MCF 10A (cell line): ENCODE results near the gene NIT1. TPM values are rescaled to one million over a fixed set of nuclear protein-coding genes. Genes with fewer than 3 reads are reported as not detected.

ENCODE experiments used
- BruUV-seq: library from RNA; stranded (reverse); fragments of 400-500 nt; replicated peaks from 2 replicates; lab custom pipeline; 2021; lab: Mats Ljungman, UMichigan
- CTCF ChIA-PET: fragments of 300-600 bp; sonication (Branson Sonifier 250); formaldehyde crosslinking; extraction: SDS; loops from one replicate; lab custom pipeline; 2021; ENCODE audit warnings: antibody characterized with exemption, inconsistent platforms; lab: Yijun Ruan, JAX
- POLR2A ChIA-PET: fragments of 300-600, 350-650 bp; sonication (Branson Sonifier 250); formaldehyde crosslinking; extraction: SDS; loops from one replicate; lab custom pipeline; 2020; ENCODE audit warnings: antibody characterized with exemption, inconsistent platforms; lab: Yijun Ruan, JAX
- DNase-seq: peaks from one replicate; pipeline ENCODE4 v3.0.0-alpha.2; 2018; ENCODE audit not compliant: unreplicated experiment
- H3K27ac Mint-ChIP-seq: one replicate; pipeline ENCODE4 v1.8.0; 2022; ENCODE audit warnings: mild to moderate bottlenecking, low read depth, mixed read lengths; ENCODE audit not compliant: unreplicated experiment
- H3K27me3 Mint-ChIP-seq: one replicate; pipeline ENCODE4 v1.8.0; 2022; ENCODE audit warnings: mixed read lengths; ENCODE audit not compliant: insufficient read depth, unreplicated experiment
- H3K36me3 Mint-ChIP-seq: one replicate; pipeline ENCODE4 v1.8.0; 2022; ENCODE audit warnings: mild to moderate bottlenecking, moderate library complexity, mixed read lengths; ENCODE audit not compliant: insufficient read depth, unreplicated experiment
- H3K4me1 Mint-ChIP-seq: one replicate; pipeline ENCODE4 v1.8.0; 2022; ENCODE audit warnings: mixed read lengths; ENCODE audit not compliant: insufficient read depth, unreplicated experiment
- H3K4me3 Mint-ChIP-seq: one replicate; pipeline ENCODE4 v1.8.0; 2022; ENCODE audit warnings: mild to moderate bottlenecking, moderate library complexity, mixed read lengths; ENCODE audit not compliant: unreplicated experiment
- H3K9me3 Mint-ChIP-seq: one replicate; pipeline ENCODE4 v1.8.0; 2022; ENCODE audit warnings: mixed read lengths; ENCODE audit not compliant: unreplicated experiment
- intact Hi-C: fragments of 100-400 bp; cut with micrococcal nuclease; formaldehyde crosslinking; loops from 2 replicates; pipeline ENCODE4 v1.14.1; 2022
- total RNA-seq: library from RNA; stranded (reverse); gene quantifications from 2 replicates; pipeline ENCODE4 v1.2.3, GENCODE V29; 2022
- TF ChIP-seq, protein P1 (sequence below): fragments of 200-600 bp; IDR thresholded peaks from one replicate; pipeline ENCODE4 v1.8.0; 2022; ENCODE audit warnings: antibody characterized with exemption, mild to moderate bottlenecking; ENCODE audit not compliant: unreplicated experiment

The NIT1 gene
- total RNA-seq, 1 experiment from 2014 or later = 73.4 TPM

DNA sequence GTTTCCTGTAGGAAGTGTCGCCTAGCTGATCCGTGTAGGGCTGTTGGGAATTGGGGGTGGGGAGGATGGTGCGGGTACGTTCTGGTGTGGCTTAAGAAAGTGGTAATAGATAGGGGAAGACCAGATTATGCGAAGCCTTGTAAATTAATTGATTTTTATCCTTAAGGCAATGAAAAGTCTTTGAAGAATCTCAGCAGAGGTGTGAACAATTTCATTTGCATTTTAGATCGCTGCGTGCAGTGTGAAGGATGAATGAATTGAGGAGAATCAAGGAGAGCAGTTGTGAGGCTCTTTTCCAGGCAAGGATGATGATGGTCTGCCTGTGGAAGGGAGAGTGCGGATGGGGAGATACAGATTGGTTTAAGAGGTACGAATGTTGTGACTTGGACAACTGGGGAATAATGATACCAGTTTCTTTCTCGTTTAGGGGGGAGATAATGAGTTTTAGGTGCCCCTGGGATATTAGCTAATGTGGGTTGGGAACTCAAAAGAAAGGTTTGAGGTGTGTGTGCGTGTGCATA, 15.4 kb downstream of the NIT1 start:
- H3K4me1 Mint-ChIP-seq = peaks cover 23% of the 10 kb centered on the region
- H3K9me3 Mint-ChIP-seq = no peaks in the 10 kb centered on the region
- no peak overlapping the region for H3K4me3 Mint-ChIP-seq
- no peak for DNase-seq
- peaks cover 52% of the 10 kb centered on the region for H3K36me3 Mint-ChIP-seq
- TSS peak; percentile 76 for BruUV-seq
- TF ChIP-seq, protein P1, sequence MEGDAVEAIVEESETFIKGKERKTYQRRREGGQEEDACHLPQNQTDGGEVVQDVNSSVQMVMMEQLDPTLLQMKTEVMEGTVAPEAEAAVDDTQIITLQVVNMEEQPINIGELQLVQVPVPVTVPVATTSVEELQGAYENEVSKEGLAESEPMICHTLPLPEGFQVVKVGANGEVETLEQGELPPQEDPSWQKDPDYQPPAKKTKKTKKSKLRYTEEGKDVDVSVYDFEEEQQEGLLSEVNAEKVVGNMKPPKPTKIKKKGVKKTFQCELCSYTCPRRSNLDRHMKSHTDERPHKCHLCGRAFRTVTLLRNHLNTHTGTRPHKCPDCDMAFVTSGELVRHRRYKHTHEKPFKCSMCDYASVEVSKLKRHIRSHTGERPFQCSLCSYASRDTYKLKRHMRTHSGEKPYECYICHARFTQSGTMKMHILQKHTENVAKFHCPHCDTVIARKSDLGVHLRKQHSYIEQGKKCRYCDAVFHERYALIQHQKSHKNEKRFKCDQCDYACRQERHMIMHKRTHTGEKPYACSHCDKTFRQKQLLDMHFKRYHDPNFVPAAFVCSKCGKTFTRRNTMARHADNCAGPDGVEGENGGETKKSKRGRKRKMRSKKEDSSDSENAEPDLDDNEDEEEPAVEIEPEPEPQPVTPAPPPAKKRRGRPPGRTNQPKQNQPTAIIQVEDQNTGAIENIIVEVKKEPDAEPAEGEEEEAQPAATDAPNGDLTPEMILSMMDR = no peak
- intact Hi-C loops = loop anchor here (2.0 to 10.0 kb wide), 2 partner anchors 60 to 88 kb away; partner anchors contain the start of gene USF1
- ChIA-PET POLR2A (interaction anchor here (0.7 to 11.8 kb wide), 38 partner anchors 8 to 1457 kb away, joined by 3 to 210 read pairs (median 5); partner anchors contain the start of genes ADAMTS4, B4GALT3, DUSP12 and F11R), CTCF (interaction anchor here (0.7 to 2.2 kb wide), 18 partner anchors 11 to 1373 kb away, joined by 3 to 6 read pairs (median 4); partner anchors contain the start of genes NIT1 and PFDN2)
- no peaks in the 10 kb centered on the region for H3K27me3 Mint-ChIP-seq
- H3K27ac Mint-ChIP-seq = no peak overlapping the region

GRCh38 chr1:161137881-161138280, 20.0 kb downstream of the NIT1 start:
- no peaks in the 10 kb centered on the region for H3K9me3 Mint-ChIP-seq
- H3K4me1 Mint-ChIP-seq = peaks cover 4% of the 10 kb centered on the region
- intact Hi-C loops = loop anchor here (10.0 kb wide), 1 partner anchor 93 kb away; the partner anchor contains the start of gene USF1
- POLR2A ChIA-PET = interaction anchor here (0.8 to 11.8 kb wide), 7 partner anchors 13 to 118 kb away, joined by 3 to 210 read pairs (median 3); partner anchors contain the start of genes F11R, UFC1, USF1 and USP21
- no peak overlapping the region for H3K27ac Mint-ChIP-seq
- TF ChIP-seq, protein P1 = no peak
- peaks cover 32% of the 10 kb centered on the region for H3K36me3 Mint-ChIP-seq
- CTCF ChIA-PET = interaction anchor here (0.5 to 7.3 kb wide), 23 partner anchors 10 to 464 kb away, joined by 3 to 53 read pairs (median 5); partner anchors contain the start of genes KLHDC9 and PPOX
- DNase-seq = no peak
- no peak overlapping the region for H3K4me3 Mint-ChIP-seq
- BruUV-seq = no TSS peak
- no peaks in the 10 kb centered on the region for H3K27me3 Mint-ChIP-seq

GRCh38 chr1:161138431-161138830, 20.5 kb downstream of the NIT1 start:
- BruUV-seq = no TSS peak
- peaks cover 4% of the 10 kb centered on the region for H3K4me1 Mint-ChIP-seq
- intact Hi-C loops = loop anchor here (10.0 kb wide), 1 partner anchor 94 kb away; the partner anchor contains the start of gene USF1
- TF ChIP-seq, protein P1 = no peak
- H3K4me3 Mint-ChIP-seq = no peak overlapping the region
- DNase-seq = no peak
- no peaks in the 10 kb centered on the region for H3K27me3 Mint-ChIP-seq
- no peak overlapping the region for H3K27ac Mint-ChIP-seq
- H3K36me3 Mint-ChIP-seq = peaks cover 36% of the 10 kb centered on the region
- no peaks in the 10 kb centered on the region for H3K9me3 Mint-ChIP-seq
- ChIA-PET CTCF (interaction anchor here (0.6 to 7.3 kb wide), 27 partner anchors 11 to 520 kb away, joined by 3 to 53 read pairs (median 4); partner anchors contain the start of genes KLHDC9 and USF1), POLR2A (interaction anchor here (0.6 to 11.8 kb wide), 6 partner anchors 9 to 118 kb away, joined by 3 to 210 read pairs (median 3); partner anchors contain the start of genes F11R, UFC1 and USP21)

GRCh38 chr1:161139766-161140165, 21.9 kb downstream of the NIT1 start:
- ChIA-PET POLR2A (interaction anchor here (0.6 to 11.8 kb wide), 5 partner anchors 9 to 872 kb away, joined by 3 to 210 read pairs (median 3); partner anchors contain the start of genes NIT1, PFDN2 and UFC1), CTCF (interaction anchor here (0.6 to 7.3 kb wide), 28 partner anchors 10 to 414 kb away, joined by 3 to 53 read pairs (median 6); partner anchors contain the start of genes B4GALT3, KLHDC9, NIT1 and PFDN2)
- Mint-ChIP-seq H3K27me3 (no peaks in the 10 kb centered on the region), H3K27ac (no peak overlapping the region), H3K36me3 (peaks cover 37% of the 10 kb centered on the region), H3K9me3 (no peaks in the 10 kb centered on the region), H3K4me1 (peaks cover 4% of the 10 kb centered on the region), H3K4me3 (no peak overlapping the region)
- no TSS peak for BruUV-seq
- TF ChIP-seq, protein P1 = peak; percentile 64
- intact Hi-C loops = loop anchor here (1.0 to 10.0 kb wide), 4 partner anchors 42 to 146 kb away; partner anchors contain the start of gene USF1
- peak; percentile 77 for DNase-seq
